Stimulated activated naive CD8-positive, alpha-beta T cell treated with anti-CD3 and anti-CD28 coated beads, Interleukin-15, Interleukin-2, amounts not matched to agents 100 ng/mL and 50 ng/mL, for 24 hours (primary cell): ENCODE measurements around the gene CACNG5.

Experiments
- H3K27ac Mint-ChIP-seq: one replicate; pipeline ENCODE4 v1.8.0; 2021; ENCODE audit warnings: mild to moderate bottlenecking, mixed read lengths
- H3K27me3 Mint-ChIP-seq: one replicate; pipeline ENCODE4 v1.8.0; 2021; ENCODE audit warnings: mixed read lengths
- H3K36me3 Mint-ChIP-seq: one replicate; pipeline ENCODE4 v1.8.0; 2021; ENCODE audit warnings: low read depth, mixed read lengths
- H3K4me1 Mint-ChIP-seq: one replicate; pipeline ENCODE4 v1.8.0; 2021; ENCODE audit warnings: low read depth, mixed read lengths
- H3K4me3 Mint-ChIP-seq: one replicate; pipeline ENCODE4 v1.8.0; 2021; ENCODE audit warnings: mild to moderate bottlenecking, mixed read lengths
- H3K9me3 Mint-ChIP-seq: one replicate; pipeline ENCODE4 v1.8.0; 2021; ENCODE audit warnings: mixed read lengths

The CACNG5 gene

GRCh38 chr17:66836063-66837005 lies 1.4 kb downstream of the CACNG5 start:
- Mint-ChIP-seq H3K4me1 (no peaks in the 10 kb centered on the region), H3K27me3 (peaks cover 60% of the 10 kb centered on the region), H3K9me3 (no peaks in the 10 kb centered on the region), H3K27ac (no peak overlapping the region), H3K4me3 (no peak overlapping the region), H3K36me3 (no peaks in the 10 kb centered on the region)

GRCh38 chr17:66837226-66837625 lies 2.3 kb downstream of the CACNG5 start:
- H3K36me3 Mint-ChIP-seq: no peaks in the 10 kb centered on the region
- H3K27ac Mint-ChIP-seq: no peak overlapping the region
- no peaks in the 10 kb centered on the region for H3K4me1 Mint-ChIP-seq
- H3K4me3 Mint-ChIP-seq: no peak overlapping the region
- peaks cover 51% of the 10 kb centered on the region for H3K27me3 Mint-ChIP-seq
- no peaks in the 10 kb centered on the region for H3K9me3 Mint-ChIP-seq

DNA sequence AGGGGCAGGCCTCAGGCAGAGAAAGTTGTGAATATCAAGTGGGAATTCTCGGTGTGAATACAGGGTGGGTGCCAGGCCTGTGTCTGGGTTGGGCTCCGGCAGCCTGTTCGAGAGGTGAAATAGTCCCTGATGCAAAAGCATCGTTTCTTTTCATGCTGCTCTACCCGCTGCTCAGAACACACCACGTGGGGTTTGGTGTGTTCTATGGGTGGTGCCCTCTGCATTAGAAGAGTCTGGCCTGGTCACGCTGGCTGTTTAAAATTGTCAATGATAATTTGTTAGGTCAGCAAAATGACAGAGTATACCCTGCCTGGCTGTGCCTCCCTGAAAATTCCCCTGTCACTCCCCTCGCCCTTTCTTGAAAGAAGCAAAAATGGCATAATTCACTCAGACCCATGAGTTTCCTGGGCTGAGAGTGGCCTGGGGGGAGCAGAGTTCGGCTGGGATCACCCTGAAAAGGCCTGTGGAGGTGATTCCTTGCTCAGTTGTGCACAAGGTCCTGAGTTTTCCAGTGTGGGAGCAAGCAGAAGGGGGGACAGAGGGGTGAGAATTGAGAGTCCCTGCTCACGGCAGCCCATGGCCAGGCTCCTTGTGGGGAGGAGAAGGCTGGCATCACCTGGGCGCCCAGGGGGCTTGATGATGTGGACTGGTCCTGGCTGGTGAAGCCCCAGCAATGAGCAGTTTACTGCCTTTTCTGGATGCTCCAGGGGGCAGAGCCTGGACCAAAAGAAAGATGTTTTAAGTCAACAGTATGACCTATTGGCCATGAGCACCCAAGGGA lies 3.2 kb downstream of the CACNG5 start:
- Mint-ChIP-seq H3K36me3 (no peaks in the 10 kb centered on the region), H3K9me3 (no peaks in the 10 kb centered on the region), H3K4me1 (no peaks in the 10 kb centered on the region), H3K27me3 (peaks cover 45% of the 10 kb centered on the region), H3K27ac (no peak overlapping the region), H3K4me3 (no peak overlapping the region)

GRCh38 chr17:66839616-66840015 lies 4.7 kb downstream of the CACNG5 start:
- Mint-ChIP-seq H3K27me3 (peaks cover 30% of the 10 kb centered on the region), H3K4me3 (no peak overlapping the region), H3K27ac (no peak overlapping the region), H3K4me1 (no peaks in the 10 kb centered on the region), H3K36me3 (no peaks in the 10 kb centered on the region), H3K9me3 (no peaks in the 10 kb centered on the region)

DNA sequence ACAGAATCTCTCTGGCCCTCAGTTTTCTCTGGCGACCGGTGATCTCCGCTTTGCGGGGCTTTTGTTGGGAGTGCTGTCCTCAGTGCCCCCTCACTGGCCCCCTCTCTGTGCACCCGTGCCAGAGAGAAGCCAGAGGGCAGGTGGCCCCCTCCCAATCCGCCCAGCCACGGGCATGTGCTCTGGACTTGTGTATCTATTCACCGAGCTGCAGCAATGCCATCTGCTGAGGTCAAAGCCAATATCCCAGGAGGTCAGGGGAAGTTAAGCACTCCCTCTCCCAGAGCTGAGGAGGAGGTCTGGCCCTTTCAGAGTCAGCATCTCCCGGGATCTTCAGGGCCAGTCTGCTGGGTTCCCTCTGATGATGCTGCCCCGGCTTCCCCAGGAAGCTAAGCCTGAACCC lies 5.1 kb downstream of the CACNG5 start:
- Mint-ChIP-seq H3K27ac (no peak overlapping the region), H3K4me1 (no peaks in the 10 kb centered on the region)

GRCh38 chr17:66841328-66841727 lies 6.4 kb downstream of the CACNG5 start:
- H3K9me3 Mint-ChIP-seq: peaks cover 3% of the 10 kb centered on the region
- no peaks in the 10 kb centered on the region for H3K4me1 Mint-ChIP-seq
- no peaks in the 10 kb centered on the region for H3K36me3 Mint-ChIP-seq
- peaks cover 23% of the 10 kb centered on the region for H3K27me3 Mint-ChIP-seq
- no peak overlapping the region for H3K4me3 Mint-ChIP-seq
- H3K27ac Mint-ChIP-seq: no peak overlapping the region

More for the DNA sequence above, 5.1 kb downstream of the CACNG5 start:
- peaks cover 29% of the 10 kb centered on the region for H3K27me3 Mint-ChIP-seq
- H3K4me3 Mint-ChIP-seq: no peak overlapping the region
- H3K36me3 Mint-ChIP-seq: no peaks in the 10 kb centered on the region
- H3K9me3 Mint-ChIP-seq: no peaks in the 10 kb centered on the region

- H3K36me3 Mint-ChIP-seq: no peaks in the 10 kb centered on the region
- peaks cover 7% of the 10 kb centered on the region for H3K9me3 Mint-ChIP-seq
- H3K27ac Mint-ChIP-seq: no peak overlapping the region
- H3K4me1 Mint-ChIP-seq: no peaks in the 10 kb centered on the region
- H3K27me3 Mint-ChIP-seq: peaks cover 23% of the 10 kb centered on the region
- no peak overlapping the region for H3K4me3 Mint-ChIP-seq
These were observed 6.8 kb downstream of the CACNG5 start for GRCh38 chr17:66841744-66842143.

GRCh38 chr17:66842505-66842904 lies 7.6 kb downstream of the CACNG5 start:
- H3K9me3 Mint-ChIP-seq: peaks cover 13% of the 10 kb centered on the region
- no peak overlapping the region for H3K4me3 Mint-ChIP-seq
- H3K36me3 Mint-ChIP-seq: no peaks in the 10 kb centered on the region
- H3K27ac Mint-ChIP-seq: no peak overlapping the region
- H3K27me3 Mint-ChIP-seq: peaks cover 17% of the 10 kb centered on the region
- no peaks in the 10 kb centered on the region for H3K4me1 Mint-ChIP-seq

- H3K36me3 Mint-ChIP-seq: no peaks in the 10 kb centered on the region
- H3K27ac Mint-ChIP-seq: no peak overlapping the region
- peaks cover 15% of the 10 kb centered on the region for H3K27me3 Mint-ChIP-seq
- H3K4me3 Mint-ChIP-seq: no peak overlapping the region
- H3K4me1 Mint-ChIP-seq: no peaks in the 10 kb centered on the region
- H3K9me3 Mint-ChIP-seq: peaks cover 13% of the 10 kb centered on the region
These were observed 8.0 kb downstream of the CACNG5 start for GRCh38 chr17:66842959-66843358.

DNA sequence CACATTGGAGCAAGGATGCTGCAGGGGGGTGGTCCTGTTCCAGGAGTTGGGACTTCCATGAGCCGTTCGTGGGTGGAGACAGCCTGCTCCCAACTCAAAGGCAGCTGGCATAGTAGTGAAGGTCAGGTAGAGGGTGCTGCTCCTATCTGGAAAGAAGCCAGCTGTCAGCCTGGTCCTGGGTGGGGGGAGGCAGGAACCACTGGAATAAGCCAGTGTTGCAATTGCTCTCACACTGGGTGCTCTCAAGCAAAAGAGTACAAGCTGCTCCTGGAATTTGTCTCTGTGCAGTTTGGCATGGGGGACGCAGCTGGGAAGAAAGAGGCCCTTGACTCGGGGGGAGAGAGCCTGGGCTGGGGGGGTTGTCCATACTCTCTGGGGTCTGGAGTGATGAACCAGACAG lies 8.7 kb downstream of the CACNG5 start:
- Mint-ChIP-seq H3K27me3 (peaks cover 15% of the 10 kb centered on the region), H3K36me3 (no peaks in the 10 kb centered on the region), H3K4me3 (no peak overlapping the region), H3K9me3 (peaks cover 13% of the 10 kb centered on the region), H3K4me1 (no peaks in the 10 kb centered on the region), H3K27ac (no peak overlapping the region)

GRCh38 chr17:66847704-66848103 lies 12.8 kb downstream of the CACNG5 start:
- H3K4me1 Mint-ChIP-seq: no peaks in the 10 kb centered on the region
- H3K9me3 Mint-ChIP-seq: peaks cover 13% of the 10 kb centered on the region
- no peaks in the 10 kb centered on the region for H3K36me3 Mint-ChIP-seq
- no peak overlapping the region for H3K27ac Mint-ChIP-seq
- no peak overlapping the region for H3K4me3 Mint-ChIP-seq
- peaks cover 7% of the 10 kb centered on the region for H3K27me3 Mint-ChIP-seq

- Mint-ChIP-seq H3K4me1 (no peaks in the 10 kb centered on the region), H3K9me3 (peaks cover 13% of the 10 kb centered on the region)
These were observed 13.6 kb downstream of the CACNG5 start for GRCh38 chr17:66848496-66848895.

GRCh38 chr17:66849032-66849655 lies 14.2 kb downstream of the CACNG5 start:
- no peak overlapping the region for H3K27ac Mint-ChIP-seq
- peaks cover 13% of the 10 kb centered on the region for H3K9me3 Mint-ChIP-seq
- H3K36me3 Mint-ChIP-seq: no peaks in the 10 kb centered on the region
- peaks cover 7% of the 10 kb centered on the region for H3K27me3 Mint-ChIP-seq
- no peak overlapping the region for H3K4me3 Mint-ChIP-seq
- no peaks in the 10 kb centered on the region for H3K4me1 Mint-ChIP-seq

More at GRCh38 chr17:66848496-66848895, 13.6 kb downstream of the CACNG5 start:
- Mint-ChIP-seq H3K27ac (no peak overlapping the region), H3K4me3 (no peak overlapping the region), H3K27me3 (peaks cover 7% of the 10 kb centered on the region), H3K36me3 (no peaks in the 10 kb centered on the region)

- Mint-ChIP-seq H3K27me3 (peaks cover 7% of the 10 kb centered on the region), H3K36me3 (no peaks in the 10 kb centered on the region), H3K9me3 (peaks cover 13% of the 10 kb centered on the region), H3K4me1 (no peaks in the 10 kb centered on the region), H3K27ac (no peak overlapping the region), H3K4me3 (no peak overlapping the region)
These were observed 15.1 kb downstream of the CACNG5 start for GRCh38 chr17:66849851-66850580.
